Trophoblast cell (in vitro differentiated cells and primary cell): ENCODE results near the gene MICOS13.
A peak's percentile ranks its signal among the peaks of the same experiment; 100 is the strongest.

ENCODE experiments used
- DNase-seq, 2 donors: peaks; one replicate each; pipeline ENCODE4 v3.0.0-alpha.2; 2016
- H2AFZ ChIP-seq: 2 replicates; pipeline ENCODE4 v1.6.1; 2013; ENCODE audit warnings: low read length, moderate library complexity, mild to moderate bottlenecking; ENCODE audit not compliant: insufficient read depth, poor library complexity
- H2AK5ac ChIP-seq: 2 replicates; pipeline ENCODE4 v1.6.1; 2013; ENCODE audit warnings: mild to moderate bottlenecking, low read length
- H2BK120ac ChIP-seq: 2 replicates; pipeline ENCODE4 v1.6.1; 2013; ENCODE audit warnings: low read length, mild to moderate bottlenecking, moderate library complexity; ENCODE audit not compliant: insufficient read depth, poor library complexity
- H2BK12ac ChIP-seq: 2 replicates; pipeline ENCODE4 v1.6.1; 2013; ENCODE audit warnings: mild to moderate bottlenecking, low read length, moderate library complexity
- H2BK5ac ChIP-seq: 2 replicates; pipeline ENCODE4 v1.6.1; 2013; ENCODE audit warnings: low read length, low read depth, moderate library complexity, mild to moderate bottlenecking; ENCODE audit not compliant: poor library complexity
- H3K14ac ChIP-seq: 2 replicates; pipeline ENCODE4 v1.6.1; 2013; ENCODE audit warnings: mild to moderate bottlenecking, low read length
- H3K18ac ChIP-seq: 2 replicates; pipeline ENCODE4 v1.6.1; 2013; ENCODE audit warnings: mild to moderate bottlenecking, low read length
- H3K23ac ChIP-seq: 2 replicates; pipeline ENCODE4 v1.6.1; 2013; ENCODE audit warnings: low read length
- H3K27ac ChIP-seq: 2 replicates; pipeline ENCODE4 v1.5.1; 2013; ENCODE audit warnings: low read depth, mild to moderate bottlenecking, inconsistent platforms, low read length, moderate library complexity
- H3K27me3 ChIP-seq: 2 replicates; pipeline ENCODE4 v1.6.1; 2013; ENCODE audit warnings: inconsistent platforms, mild to moderate bottlenecking, low read length, moderate library complexity; ENCODE audit not compliant: insufficient read depth
- H3K36me3 ChIP-seq, 2 experiments: 1 replicate in 1 of 2; 2 replicates in 1 of 2; pipeline ENCODE4 v1.6.1; 2013; ENCODE audit warnings: low read length in 2 of 2, mild to moderate bottlenecking in 2 of 2, moderate library complexity in 1 of 2; ENCODE audit not compliant: insufficient read depth in 2 of 2, control insufficient read depth in 1 of 2
- H3K4ac ChIP-seq: 2 replicates; pipeline ENCODE4 v1.6.1; 2013; ENCODE audit warnings: low read depth, mild to moderate bottlenecking, low read length, moderate library complexity
- H3K4me1 ChIP-seq, 2 experiments: 1 replicate in 1 of 2; 2 replicates in 1 of 2; pipeline ENCODE4 v1.6.1; 2013; ENCODE audit warnings: low read length in 2 of 2, mild to moderate bottlenecking in 2 of 2, moderate library complexity in 1 of 2; ENCODE audit not compliant: insufficient read depth in 2 of 2, control insufficient read depth in 1 of 2
- H3K4me2 ChIP-seq: 2 replicates; pipeline ENCODE4 v1.6.1; 2013; ENCODE audit warnings: inconsistent platforms, mild to moderate bottlenecking, low read length, moderate library complexity
- H3K4me3 ChIP-seq: 2 replicates; pipeline ENCODE4 v1.5.1; 2013; ENCODE audit warnings: mild to moderate bottlenecking, low read depth, low read length, inconsistent platforms
- H3K79me1 ChIP-seq: one replicate; pipeline ENCODE4 v1.6.1; 2013; ENCODE audit warnings: low read length
- H3K79me2 ChIP-seq: 2 replicates; pipeline ENCODE4 v1.6.1; 2013; ENCODE audit warnings: low read length, mild to moderate bottlenecking; ENCODE audit not compliant: control insufficient read depth, insufficient read depth, poor library complexity
- H3K9ac ChIP-seq: 2 replicates; pipeline ENCODE4 v1.6.1; 2013; ENCODE audit warnings: mild to moderate bottlenecking, low read length
- H3K9me3 ChIP-seq: 2 replicates; pipeline ENCODE4 v1.6.1; 2013; ENCODE audit warnings: low read depth, mild to moderate bottlenecking, control low read depth, inconsistent platforms, low read length; ENCODE audit not compliant: insufficient read depth
- H4K12ac ChIP-seq: 2 replicates; pipeline ENCODE4 v1.6.1; 2013; ENCODE audit warnings: low read depth, mild to moderate bottlenecking, low read length, moderate library complexity
- H4K8ac ChIP-seq: 2 replicates; pipeline ENCODE4 v1.6.1; 2013; ENCODE audit warnings: low read depth, mild to moderate bottlenecking, low read length, moderate library complexity
- H4K91ac ChIP-seq: one replicate; pipeline ENCODE4 v1.6.1; 2013; ENCODE audit warnings: low read depth, mild to moderate bottlenecking, low read length, moderate library complexity
- WGBS: extraction: QIAGEN DNeasy Blood & Tissue Kit; methylation state at CpG from one replicate; pipeline ENCODE4 v1.1.7; 2013; ENCODE audit warnings: missing lambda C conversion rate; ENCODE audit not compliant: insufficient read length, insufficient coverage; ENCODE audit errors: extremely low coverage; 5-methylcytosine and 5-hydroxymethylcytosine counted together

The MICOS13 gene

DNA sequence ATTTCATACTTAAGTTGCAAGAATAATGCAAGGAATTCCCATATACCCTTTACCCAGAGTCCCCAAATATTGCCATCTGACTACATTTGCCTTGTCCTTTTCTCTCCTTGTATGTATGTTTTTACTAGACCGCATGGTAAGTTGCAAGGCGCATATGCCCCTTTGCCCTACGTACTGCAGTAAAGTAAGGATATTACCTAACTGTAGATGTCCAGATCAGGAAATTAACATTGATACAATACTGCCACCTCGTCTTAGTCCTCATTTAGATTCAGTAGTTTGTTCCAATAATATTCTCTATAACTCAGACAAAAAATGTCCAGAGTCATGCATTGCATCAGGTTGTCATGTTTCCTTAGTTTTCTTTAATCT, 48.1 kb downstream of the MICOS13 start:
- Histone ChIP-seq H3K79me1 (no peaks in the 10 kb centered on the region), H3K4me1 (peaks cover 0 to 3% of the 10 kb centered on the region in 2 experiments), H2AFZ (no peak overlapping the region), H2AK5ac (no peak overlapping the region), H3K79me2 (peaks cover 11% of the 10 kb centered on the region), H4K12ac (no peak overlapping the region), H3K27ac (no peak overlapping the region), H3K27me3 (no peaks in the 10 kb centered on the region), H2BK5ac (no peak overlapping the region), H3K4me3 (no peak overlapping the region), H4K8ac (no peak overlapping the region), H3K23ac (no peak overlapping the region), H3K36me3 (peaks cover 21% of the 10 kb centered on the region in 2 experiments), H3K9ac (no peak overlapping the region), H3K4ac (peak overlapping the region; percentile 6), H3K18ac (no peak overlapping the region), H3K4me2 (no peak overlapping the region), H3K14ac (no peak overlapping the region), H3K9me3 (no peaks in the 10 kb centered on the region), H2BK120ac (no peak overlapping the region), H2BK12ac (no peak overlapping the region), H4K91ac (no peak overlapping the region)
- no CpG with 5 or more reads among the region's 4 CpGs for WGBS
- DNase-seq, result no peak

DNA sequence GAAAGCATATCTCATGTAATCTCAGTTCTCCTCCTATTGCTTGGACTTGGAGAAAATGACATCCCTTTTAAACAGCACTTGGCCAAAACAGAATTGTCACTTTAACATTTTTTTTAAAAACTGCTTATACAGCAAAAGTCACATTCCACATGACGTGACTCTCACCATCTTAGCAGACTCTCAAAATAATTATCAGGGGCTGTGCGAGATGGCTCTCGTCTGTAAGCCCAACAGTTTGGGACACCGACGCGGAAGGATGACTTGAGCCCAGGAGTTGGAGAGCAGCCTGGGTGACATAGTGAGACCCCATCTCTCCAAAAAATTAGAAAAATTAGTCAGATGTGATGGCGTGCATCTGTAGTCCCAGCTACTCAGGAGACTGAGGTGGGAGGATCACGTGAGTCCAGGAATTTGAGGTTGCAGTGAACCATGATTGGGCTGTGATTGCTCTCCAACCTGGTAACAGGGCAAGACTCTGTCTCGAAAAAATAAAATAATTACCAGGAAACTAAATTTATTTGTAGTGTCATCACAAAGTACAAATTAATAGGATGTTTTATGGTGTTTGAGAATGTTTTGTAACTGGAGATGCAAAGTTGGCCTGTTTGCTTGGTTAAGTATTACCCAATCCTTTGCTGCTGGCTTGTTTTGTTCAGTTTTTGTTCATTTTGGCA, 48.6 kb downstream of the MICOS13 start:
- H2BK120ac ChIP-seq, result no peak overlapping the region
- no peak overlapping the region for H3K4me3 ChIP-seq
- no peak overlapping the region for H4K12ac ChIP-seq
- H3K9ac ChIP-seq, result no peak overlapping the region
- no peak overlapping the region for H3K14ac ChIP-seq
- no peak overlapping the region for H2AFZ ChIP-seq
- no peak overlapping the region for H2BK5ac ChIP-seq
- no peak overlapping the region for H3K23ac ChIP-seq
- no CpG with 5 or more reads among the region's 9 CpGs for WGBS
- no peak overlapping the region for H2BK12ac ChIP-seq
- peak overlapping the region; percentile 78 for H3K4ac ChIP-seq
- no peak overlapping the region for H4K91ac ChIP-seq
- DNase-seq, result no peak
- H3K79me1 ChIP-seq, result no peaks in the 10 kb centered on the region
- H3K18ac ChIP-seq, result no peak overlapping the region
- no peak overlapping the region for H4K8ac ChIP-seq
- no peak overlapping the region for H2AK5ac ChIP-seq
- H3K9me3 ChIP-seq, result no peaks in the 10 kb centered on the region
- H3K4me2 ChIP-seq, result no peak overlapping the region
- peaks cover 14% of the 10 kb centered on the region for H3K79me2 ChIP-seq
- peaks cover 0 to 3% of the 10 kb centered on the region in 2 experiments for H3K4me1 ChIP-seq
- H3K27me3 ChIP-seq, result no peaks in the 10 kb centered on the region
- H3K36me3 ChIP-seq, result peaks cover 25% of the 10 kb centered on the region in 2 experiments
- no peak overlapping the region for H3K27ac ChIP-seq

GRCh38 chr19:5628919-5629481, 51.3 kb downstream of the MICOS13 start:
- Histone ChIP-seq H2AK5ac (no peak overlapping the region), H4K91ac (no peak overlapping the region)

GRCh38 chr19:5628461-5628860, 51.9 kb downstream of the MICOS13 start:
- H3K27ac ChIP-seq, result no peak overlapping the region
- no peaks in the 10 kb centered on the region for H3K27me3 ChIP-seq
- H3K4me1 ChIP-seq, result peaks cover 0 to 10% of the 10 kb centered on the region in 2 experiments
- WGBS, result no CpG with 5 or more reads among the region's 1 CpG
- peak overlapping the region; percentile 24 for H3K4ac ChIP-seq
- H4K12ac ChIP-seq, result no peak overlapping the region
- H2BK120ac ChIP-seq, result no peak overlapping the region
- H2BK12ac ChIP-seq, result no peak overlapping the region
- no peak overlapping the region for H3K23ac ChIP-seq
- no peak overlapping the region for H2BK5ac ChIP-seq
- no peak for DNase-seq
- H3K4me3 ChIP-seq, result no peak overlapping the region
- H4K91ac ChIP-seq, result no peak overlapping the region
- H3K9me3 ChIP-seq, result no peaks in the 10 kb centered on the region
- H2AK5ac ChIP-seq, result no peak overlapping the region
- peaks cover 33% of the 10 kb centered on the region for H3K79me2 ChIP-seq
- H3K4me2 ChIP-seq, result no peak overlapping the region
- no peak overlapping the region for H3K14ac ChIP-seq
- no peak overlapping the region for H3K18ac ChIP-seq
- no peak overlapping the region for H4K8ac ChIP-seq
- no peak overlapping the region for H2AFZ ChIP-seq
- no peak overlapping the region for H3K9ac ChIP-seq
- peaks cover 29 to 41% of the 10 kb centered on the region in 2 experiments for H3K36me3 ChIP-seq
- H3K79me1 ChIP-seq, result peaks cover 3% of the 10 kb centered on the region

More at GRCh38 chr19:5628919-5629481, 51.3 kb downstream of the MICOS13 start:
- no CpG with 5 or more reads among the region's 9 CpGs for WGBS
- Histone ChIP-seq H2BK120ac (no peak overlapping the region), H3K27ac (no peak overlapping the region), H3K14ac (no peak overlapping the region), H3K9me3 (no peaks in the 10 kb centered on the region), H3K79me2 (peaks cover 28% of the 10 kb centered on the region), H3K27me3 (no peaks in the 10 kb centered on the region), H3K4me1 (peaks cover 0 to 10% of the 10 kb centered on the region in 2 experiments), H3K4me2 (no peak overlapping the region), H4K8ac (no peak overlapping the region), H2BK12ac (no peak overlapping the region), H3K18ac (no peak overlapping the region), H3K23ac (no peak overlapping the region), H4K12ac (no peak overlapping the region), H2BK5ac (no peak overlapping the region), H3K9ac (no peak overlapping the region), H3K36me3 (peaks cover 29 to 41% of the 10 kb centered on the region in 2 experiments), H3K4me3 (no peak overlapping the region), H2AFZ (no peak overlapping the region), H3K4ac (peak overlapping the region; percentile 37), H3K79me1 (no peaks in the 10 kb centered on the region)
- no peak for DNase-seq
